ENCODE data around the gene SLAIN1. TPM values are rescaled to one million over a fixed set of nuclear protein-coding genes. Genes with fewer than 3 reads are reported as not detected.

The SLAIN1 gene
- total RNA-seq, 1 donor from 2014 or later: 36.3 TPM

DNA sequence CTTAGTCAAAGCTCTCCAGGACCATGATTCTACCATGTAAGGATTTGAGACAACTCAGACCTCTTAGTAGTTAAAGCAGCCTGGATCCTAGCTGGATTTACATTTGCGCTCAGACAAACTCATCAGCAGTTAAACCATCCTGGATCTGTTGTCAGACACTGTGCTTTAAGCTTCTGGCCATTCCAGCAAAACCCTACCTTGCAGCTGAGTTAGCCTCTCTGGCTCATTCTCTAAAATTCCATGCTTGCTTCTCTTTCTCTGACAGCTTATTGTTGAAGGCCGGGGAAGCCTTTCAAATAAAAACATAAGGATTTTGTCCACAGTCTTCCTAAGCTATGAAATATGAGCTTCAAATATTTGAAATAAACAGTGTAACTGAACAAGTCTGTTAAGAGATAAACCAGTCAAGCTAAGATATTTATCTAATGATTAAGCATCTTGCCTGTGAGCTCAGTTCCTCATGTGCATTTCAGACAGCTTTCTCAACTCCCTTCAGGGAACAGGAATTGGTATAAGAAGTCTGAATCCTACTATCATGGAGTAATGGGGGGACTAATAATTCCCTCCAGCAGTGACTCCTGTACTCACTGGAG is 89.3 kb downstream of the SLAIN1 start:
- Mint-ChIP-seq H3K36me3 (ENCODE audit: low read depth) (no peaks in the 10 kb centered on the region), H3K27ac (no peak overlapping the region), H3K4me1 (ENCODE audit: low read depth) (no peaks in the 10 kb centered on the region), H3K4me3 (no peak overlapping the region), H3K9me3 (peaks cover 14% of the 10 kb centered on the region), H3K27me3 (ENCODE audit: insufficient read depth) (peaks cover 3% of the 10 kb centered on the region)
- intact Hi-C loops (cut with micrococcal nuclease): no loop called here
- DNase-seq (ENCODE audit: low spot score): no peak

DNA sequence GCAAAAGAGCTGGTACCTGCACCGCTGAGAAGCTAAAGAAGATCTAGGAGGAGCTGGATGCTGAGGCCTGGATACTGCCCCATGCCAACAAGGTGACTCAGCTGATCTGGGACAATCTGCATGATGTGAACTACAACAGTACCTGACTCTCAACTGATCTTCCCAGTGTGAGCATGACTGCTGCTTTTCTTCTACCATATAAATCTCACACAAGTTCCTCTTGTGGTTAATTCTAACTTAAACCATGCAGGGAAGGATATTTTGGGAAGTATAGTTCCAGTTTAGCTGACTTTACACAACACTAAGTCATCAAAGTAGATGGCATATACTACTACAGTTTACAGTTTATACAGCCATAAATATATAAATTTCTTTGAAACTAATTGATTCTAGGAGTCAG is 91.9 kb downstream of the SLAIN1 start:
- no peak overlapping the region for H3K27ac Mint-ChIP-seq
- no peak for DNase-seq (ENCODE audit: low spot score)
- no peaks in the 10 kb centered on the region for H3K36me3 Mint-ChIP-seq (ENCODE audit: low read depth)
- no peaks in the 10 kb centered on the region for H3K4me1 Mint-ChIP-seq (ENCODE audit: low read depth)
- intact Hi-C loops (cut with micrococcal nuclease): no loop called here
- H3K27me3 Mint-ChIP-seq (ENCODE audit: insufficient read depth): peaks cover 2% of the 10 kb centered on the region
- H3K9me3 Mint-ChIP-seq: peaks cover 17% of the 10 kb centered on the region
- no peak overlapping the region for H3K4me3 Mint-ChIP-seq

DNA sequence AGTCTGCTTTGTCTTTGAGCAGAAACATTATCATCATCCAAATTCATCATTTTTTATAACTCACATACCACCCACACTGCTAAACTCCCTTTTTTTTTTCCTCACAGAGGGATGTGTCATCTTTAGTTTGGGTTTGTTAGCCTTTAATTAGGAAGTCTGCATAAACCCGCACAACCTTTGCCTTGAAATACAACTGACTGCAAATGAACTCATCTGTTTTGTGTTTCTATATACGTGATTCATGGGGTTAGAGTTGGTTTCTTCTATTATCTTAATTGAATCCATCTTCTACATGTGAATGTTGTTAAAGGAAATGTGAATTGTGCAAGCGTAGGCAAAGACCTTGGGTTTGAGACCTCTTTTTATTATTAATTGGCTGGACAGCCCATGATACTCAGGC is 102.7 kb downstream of the SLAIN1 start:
- no peak overlapping the region for H3K4me3 Mint-ChIP-seq
- no peaks in the 10 kb centered on the region for H3K4me1 Mint-ChIP-seq (ENCODE audit: low read depth)
- DNase-seq (ENCODE audit: low spot score): no peak
- intact Hi-C loops (cut with micrococcal nuclease): no loop called here
- H3K9me3 Mint-ChIP-seq: no peaks in the 10 kb centered on the region
- no peaks in the 10 kb centered on the region for H3K36me3 Mint-ChIP-seq (ENCODE audit: low read depth)
- H3K27me3 Mint-ChIP-seq (ENCODE audit: insufficient read depth): peaks cover 12% of the 10 kb centered on the region
- no peak overlapping the region for H3K27ac Mint-ChIP-seq

DNA sequence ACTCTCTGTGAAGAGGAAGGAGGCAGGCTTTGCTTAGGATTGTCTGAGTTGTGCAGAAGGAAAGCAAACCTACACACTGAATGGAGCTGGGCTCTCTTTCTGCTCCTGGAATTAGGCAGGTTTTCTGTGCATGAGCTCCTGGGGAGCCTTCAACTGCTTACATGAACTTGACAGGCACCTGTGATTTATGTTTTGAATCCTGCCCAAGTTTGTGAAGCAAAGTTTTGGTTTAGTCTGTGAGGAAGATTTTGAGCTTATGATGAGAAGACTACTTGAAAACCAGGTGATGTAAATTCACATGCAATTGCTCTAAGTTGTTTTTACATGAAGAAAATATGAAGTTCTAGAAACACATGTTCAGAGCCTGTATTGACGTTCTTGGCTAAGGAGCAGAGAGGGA is 109.0 kb downstream of the SLAIN1 start:
- no peaks in the 10 kb centered on the region for H3K4me1 Mint-ChIP-seq (ENCODE audit: low read depth)
- no peak for DNase-seq (ENCODE audit: low spot score)
- H3K9me3 Mint-ChIP-seq: no peaks in the 10 kb centered on the region
- peaks cover 8% of the 10 kb centered on the region for H3K27me3 Mint-ChIP-seq (ENCODE audit: insufficient read depth)
- no peaks in the 10 kb centered on the region for H3K36me3 Mint-ChIP-seq (ENCODE audit: low read depth)
- no peak overlapping the region for H3K27ac Mint-ChIP-seq
- no peak overlapping the region for H3K4me3 Mint-ChIP-seq
- intact Hi-C loops (cut with micrococcal nuclease): no loop called here

DNA sequence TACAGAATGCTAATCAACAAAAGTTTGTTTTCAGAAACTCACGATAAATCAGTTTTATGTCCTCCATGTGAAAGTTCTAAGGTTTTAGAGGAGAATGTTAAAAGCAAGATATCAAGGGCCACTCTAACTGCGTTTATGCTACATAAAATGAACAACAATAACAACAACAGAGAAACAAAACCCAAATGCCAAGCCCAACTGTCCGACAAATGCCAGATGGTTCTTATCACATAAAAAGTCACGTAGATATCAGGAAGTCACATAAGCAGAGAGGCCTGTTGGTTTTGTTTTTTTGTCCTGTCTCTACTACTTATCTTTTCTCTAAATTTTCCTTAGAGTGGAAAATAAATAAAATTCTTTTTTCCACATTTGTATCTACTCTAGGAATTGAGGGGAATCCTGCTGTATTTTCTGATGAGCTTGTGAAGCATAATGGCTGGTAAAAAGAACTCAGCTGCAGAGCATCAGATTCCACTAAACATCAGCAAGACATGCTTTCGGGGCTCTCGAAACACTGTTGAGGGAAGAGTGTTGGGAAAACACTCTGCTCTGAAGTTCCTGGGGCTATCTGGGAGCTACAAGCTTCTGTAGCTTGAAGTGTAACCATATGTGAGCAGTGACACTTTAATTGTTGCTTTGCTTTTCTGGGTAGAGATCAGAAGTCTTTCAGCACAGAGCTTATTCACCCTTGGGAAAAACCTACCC is 110.1 kb downstream of the SLAIN1 start:
- Mint-ChIP-seq H3K27ac (no peak overlapping the region), H3K9me3 (no peaks in the 10 kb centered on the region), H3K36me3 (ENCODE audit: low read depth) (no peaks in the 10 kb centered on the region), H3K4me1 (ENCODE audit: low read depth) (no peaks in the 10 kb centered on the region), H3K4me3 (no peak overlapping the region), H3K27me3 (ENCODE audit: insufficient read depth) (peaks cover 8% of the 10 kb centered on the region)
- intact Hi-C loops (cut with micrococcal nuclease): no loop called here
- DNase-seq (ENCODE audit: low spot score): no peak

DNA sequence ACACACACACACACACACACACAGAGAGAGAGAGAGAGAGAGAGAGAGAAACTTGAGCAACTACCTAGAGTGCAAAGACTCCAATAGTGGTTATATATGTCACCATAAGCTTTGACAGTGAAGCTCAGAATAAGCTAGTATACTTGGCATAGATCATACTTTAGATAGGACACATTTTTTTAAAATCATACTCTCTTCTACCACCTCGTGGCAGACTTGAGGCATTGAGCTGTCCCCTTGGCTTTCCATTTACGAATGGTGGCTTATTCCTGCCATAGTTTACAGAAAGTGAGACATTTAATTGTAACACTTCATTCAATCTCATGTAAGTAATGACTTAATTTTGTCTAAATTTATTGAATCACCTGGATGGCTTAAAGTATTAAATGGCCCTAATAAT is 112.9 kb downstream of the SLAIN1 start:
- no peak overlapping the region for H3K27ac Mint-ChIP-seq
- intact Hi-C loops (cut with micrococcal nuclease): loop anchor here (2.0 kb wide), 1 partner anchor 32 kb away; no protein-coding TSS in a partner anchor
- no peaks in the 10 kb centered on the region for H3K36me3 Mint-ChIP-seq (ENCODE audit: low read depth)
- DNase-seq (ENCODE audit: low spot score): no peak
- no peaks in the 10 kb centered on the region for H3K9me3 Mint-ChIP-seq
- no peaks in the 10 kb centered on the region for H3K4me1 Mint-ChIP-seq (ENCODE audit: low read depth)
- peaks cover 5% of the 10 kb centered on the region for H3K27me3 Mint-ChIP-seq (ENCODE audit: insufficient read depth)
- H3K4me3 Mint-ChIP-seq: no peak overlapping the region

DNA sequence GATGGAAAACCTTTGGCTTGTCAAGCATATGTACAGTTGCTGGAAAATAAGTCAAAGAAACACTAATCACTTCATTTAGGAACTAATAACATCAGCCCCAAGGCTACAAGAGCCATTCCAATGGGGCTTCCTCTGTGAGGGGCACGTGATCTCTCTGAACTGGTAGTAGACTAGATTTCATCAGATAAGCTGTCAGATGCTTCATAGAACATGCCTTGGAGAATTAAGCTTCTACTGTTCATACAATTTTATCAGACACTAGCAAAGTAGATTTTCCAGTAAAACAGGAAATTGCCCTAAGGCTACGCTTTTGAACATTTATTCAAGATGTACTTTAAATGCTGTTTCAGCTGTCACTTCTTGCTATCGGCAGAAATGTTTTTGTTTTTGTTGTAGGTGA is 113.4 kb downstream of the SLAIN1 start:
- no peaks in the 10 kb centered on the region for H3K36me3 Mint-ChIP-seq (ENCODE audit: low read depth)
- intact Hi-C loops (cut with micrococcal nuclease): loop anchor here (2.0 kb wide), 1 partner anchor 32 kb away; no protein-coding TSS in a partner anchor

DNA sequence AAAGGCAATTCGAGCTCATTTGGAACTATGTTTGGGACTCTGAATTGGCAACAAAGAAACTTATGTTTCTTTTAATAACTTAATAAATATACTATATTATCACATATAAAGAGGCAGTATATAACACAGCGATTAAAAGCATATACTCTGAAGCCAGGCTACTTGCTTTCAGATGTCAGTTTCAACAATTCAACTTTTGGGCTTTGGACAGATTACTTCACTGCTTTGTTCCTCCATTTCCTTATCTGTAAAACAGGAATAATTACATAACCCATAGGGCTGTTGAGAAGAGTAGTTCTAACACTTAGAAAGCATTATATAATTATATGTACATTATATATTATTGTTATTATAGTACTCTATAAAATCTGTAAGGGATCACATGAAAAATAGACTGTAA is 113.9 kb downstream of the SLAIN1 start:
- intact Hi-C loops (cut with micrococcal nuclease): loop anchor here (2.0 kb wide), 1 partner anchor 33 kb away; no protein-coding TSS in a partner anchor
- Mint-ChIP-seq H3K27me3 (ENCODE audit: insufficient read depth) (peaks cover 5% of the 10 kb centered on the region), H3K9me3 (no peaks in the 10 kb centered on the region), H3K4me3 (no peak overlapping the region), H3K36me3 (ENCODE audit: low read depth) (no peaks in the 10 kb centered on the region), H3K27ac (no peak overlapping the region), H3K4me1 (ENCODE audit: low read depth) (no peaks in the 10 kb centered on the region)
- no peak for DNase-seq (ENCODE audit: low spot score)

More for the DNA sequence above, 113.4 kb downstream of the SLAIN1 start:
- Mint-ChIP-seq H3K9me3 (no peaks in the 10 kb centered on the region), H3K27me3 (ENCODE audit: insufficient read depth) (peaks cover 5% of the 10 kb centered on the region), H3K27ac (no peak overlapping the region), H3K4me3 (no peak overlapping the region), H3K4me1 (ENCODE audit: low read depth) (no peaks in the 10 kb centered on the region)
- no peak for DNase-seq (ENCODE audit: low spot score)

DNA sequence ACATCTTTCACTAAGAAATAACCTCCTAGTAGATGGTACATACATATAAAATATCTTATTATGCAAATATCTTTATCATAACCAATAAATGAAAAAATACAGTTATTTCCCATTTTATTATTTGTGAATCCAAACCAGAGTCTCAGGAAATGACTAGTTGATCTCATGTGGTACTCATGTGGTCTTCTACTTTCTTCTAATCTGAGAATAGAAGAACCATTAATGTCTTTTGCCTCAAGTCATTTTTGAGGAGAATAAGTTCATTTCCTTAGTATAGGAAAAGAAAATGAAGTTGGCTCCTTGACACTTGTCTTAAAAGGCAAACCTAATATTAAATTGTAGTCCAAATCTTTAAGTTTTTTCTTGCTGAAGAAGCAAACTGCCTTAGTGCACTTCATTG is 114.5 kb downstream of the SLAIN1 start:
- Mint-ChIP-seq H3K4me3 (no peak overlapping the region), H3K27ac (no peak overlapping the region), H3K9me3 (no peaks in the 10 kb centered on the region), H3K27me3 (ENCODE audit: insufficient read depth) (peaks cover 5% of the 10 kb centered on the region), H3K36me3 (ENCODE audit: low read depth) (no peaks in the 10 kb centered on the region), H3K4me1 (ENCODE audit: low read depth) (no peaks in the 10 kb centered on the region)
- DNase-seq (ENCODE audit: low spot score): no peak
- intact Hi-C loops (cut with micrococcal nuclease): loop anchor here (2.0 kb wide), 1 partner anchor 33 kb away; no protein-coding TSS in a partner anchor

Other genes with a start within 250 kb of the SLAIN1 start
- gene SCEL, start 162.0 kb upstream of the SLAIN1 start, total RNA-seq: not detected in 2 replicates
- gene EDNRB, start 221.1 kb downstream of the SLAIN1 start, total RNA-seq: not detected in 2 replicates